ENCODE results near the gene GLOD5.
A peak's percentile ranks its signal among the peaks of the same experiment; 100 is the strongest.
"Not testable (repeated sequence)": the region's sequence is repeated elsewhere in the genome, so short reads cannot be mapped to it uniquely, and the experiment has no call there.

GLOD5 gene

DNA sequence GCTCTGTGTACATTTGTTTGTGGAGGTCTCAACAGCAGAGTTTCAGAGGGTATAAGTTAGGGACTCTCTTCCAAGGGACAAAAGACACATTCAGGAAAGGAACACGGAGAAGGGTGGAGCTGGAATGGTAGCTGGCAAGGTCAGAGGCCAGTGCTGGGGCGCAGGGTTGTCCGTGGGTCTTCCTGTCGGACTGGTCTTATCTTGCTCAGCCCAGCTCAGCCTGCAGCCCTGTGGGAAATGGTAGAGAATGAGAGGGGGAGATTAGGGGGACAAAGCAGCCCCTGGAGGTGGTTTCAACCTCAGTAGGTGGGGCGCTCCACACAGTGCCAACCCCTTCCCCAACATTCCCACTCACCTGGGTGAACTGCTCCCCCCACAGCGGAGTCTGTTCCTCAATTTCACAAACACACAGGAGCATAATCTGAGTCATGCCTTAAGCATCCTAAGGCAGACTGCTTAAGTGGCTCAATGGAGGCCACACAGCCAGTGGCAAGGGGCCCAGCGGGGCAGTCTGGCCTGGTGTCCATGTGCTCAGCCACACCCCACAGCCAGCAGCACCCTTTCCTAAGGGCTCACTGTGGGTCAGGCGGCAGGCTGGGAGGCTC is 33.5 kb downstream of the GLOD5 start:
- DNase-seq, result no peak

DNA sequence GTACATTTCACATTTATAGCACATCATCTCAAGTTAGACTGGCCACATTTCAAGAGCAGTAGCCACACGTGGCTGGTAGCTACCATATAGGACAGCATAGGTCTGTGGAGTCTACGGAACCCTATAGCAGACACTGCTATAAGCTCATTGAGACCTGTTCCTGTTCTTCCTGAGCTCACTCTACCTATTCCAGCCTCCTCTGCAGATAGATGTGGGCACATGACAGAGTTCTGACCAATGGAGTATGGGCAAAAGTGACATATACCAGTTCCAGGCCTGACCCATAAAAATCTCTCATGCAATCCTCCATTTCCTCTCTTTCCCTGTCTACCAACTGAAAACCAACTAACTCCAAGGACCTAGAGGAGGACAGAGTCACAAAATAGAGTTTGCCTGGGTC is 36.8 kb downstream of the GLOD5 start:
- DNase-seq, result no peak

DNA sequence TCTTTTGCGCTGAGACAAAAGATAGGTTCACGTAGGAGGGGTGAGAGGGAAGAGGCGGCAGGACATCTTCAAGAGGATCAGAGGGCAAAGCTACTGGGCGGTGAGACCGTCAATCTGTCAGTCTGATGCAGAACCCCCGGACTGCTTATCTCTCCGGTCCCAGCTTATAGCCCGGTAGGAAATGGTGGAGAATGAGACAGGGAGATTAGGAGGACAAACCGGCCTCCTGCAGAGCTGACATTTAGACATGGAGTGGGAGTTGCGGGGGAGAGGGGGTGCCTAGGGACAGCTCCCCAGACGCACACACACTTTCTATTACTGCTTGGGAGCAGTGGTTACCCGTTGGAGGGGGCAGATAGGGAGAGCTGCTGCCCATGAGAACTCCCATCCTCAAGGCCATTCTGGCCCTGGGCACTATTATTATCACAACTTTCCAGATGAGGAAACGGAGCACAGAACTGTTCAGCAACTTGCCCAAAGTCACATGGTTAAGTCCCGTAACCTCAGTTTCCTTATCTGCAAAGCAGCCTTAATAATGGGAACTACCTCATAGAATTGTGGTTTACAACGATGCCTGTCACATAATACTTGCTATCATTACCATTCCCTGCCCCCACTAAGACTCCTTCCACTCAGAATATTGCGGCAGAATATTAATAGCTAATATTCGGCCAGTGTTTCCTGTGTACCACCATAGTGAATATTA is 39.2 kb downstream of the GLOD5 start:
- peak; percentile 17 for DNase-seq

DNA sequence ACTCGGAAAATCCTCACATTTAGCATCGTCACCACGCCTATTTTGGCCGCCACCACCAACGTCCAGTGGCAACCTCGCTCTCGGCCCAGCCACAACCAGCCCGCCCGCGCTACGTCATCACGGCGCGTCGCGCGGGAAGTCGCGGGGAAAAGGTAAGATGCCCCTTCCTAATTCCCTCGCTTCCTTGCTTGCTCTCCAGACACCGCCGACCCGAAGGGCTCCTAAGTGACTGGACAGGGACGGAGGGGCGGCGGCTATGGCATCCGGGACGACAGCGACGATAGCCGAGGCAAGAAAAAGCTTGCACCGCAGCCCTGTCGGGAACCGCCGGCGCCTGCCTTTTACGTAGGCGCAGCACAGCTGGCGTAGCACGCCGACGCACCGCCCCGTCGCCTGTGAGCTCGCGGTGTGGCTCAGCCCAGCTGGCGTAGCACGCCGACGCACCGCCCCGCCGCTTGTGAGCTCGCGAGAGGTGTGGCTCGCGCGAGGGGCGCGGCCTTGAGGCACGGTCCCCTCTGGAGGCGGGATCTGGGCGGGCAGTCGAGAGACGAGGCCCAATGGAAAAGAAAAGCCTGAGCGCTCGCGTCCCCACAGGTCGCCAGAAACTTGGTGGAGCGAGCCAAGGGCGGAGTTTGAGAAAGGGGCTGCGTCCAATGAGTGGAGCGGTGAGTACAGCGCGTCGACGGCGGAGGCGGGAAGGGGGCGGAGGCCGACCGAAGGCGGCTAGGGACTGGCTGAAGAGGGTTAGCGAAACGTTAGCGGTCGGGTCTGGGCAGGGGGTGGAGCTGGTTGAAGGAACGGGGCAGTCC is 39.9 kb downstream of the GLOD5 start, which contains the start of gene HDAC6:
Gene HDAC6 (plus strand): TSS at position 788 of the 809 bp plus-strand sequence. CDS start 626 bp downstream, outside the sequence.
- peak; percentile 98 for DNase-seq

DNA sequence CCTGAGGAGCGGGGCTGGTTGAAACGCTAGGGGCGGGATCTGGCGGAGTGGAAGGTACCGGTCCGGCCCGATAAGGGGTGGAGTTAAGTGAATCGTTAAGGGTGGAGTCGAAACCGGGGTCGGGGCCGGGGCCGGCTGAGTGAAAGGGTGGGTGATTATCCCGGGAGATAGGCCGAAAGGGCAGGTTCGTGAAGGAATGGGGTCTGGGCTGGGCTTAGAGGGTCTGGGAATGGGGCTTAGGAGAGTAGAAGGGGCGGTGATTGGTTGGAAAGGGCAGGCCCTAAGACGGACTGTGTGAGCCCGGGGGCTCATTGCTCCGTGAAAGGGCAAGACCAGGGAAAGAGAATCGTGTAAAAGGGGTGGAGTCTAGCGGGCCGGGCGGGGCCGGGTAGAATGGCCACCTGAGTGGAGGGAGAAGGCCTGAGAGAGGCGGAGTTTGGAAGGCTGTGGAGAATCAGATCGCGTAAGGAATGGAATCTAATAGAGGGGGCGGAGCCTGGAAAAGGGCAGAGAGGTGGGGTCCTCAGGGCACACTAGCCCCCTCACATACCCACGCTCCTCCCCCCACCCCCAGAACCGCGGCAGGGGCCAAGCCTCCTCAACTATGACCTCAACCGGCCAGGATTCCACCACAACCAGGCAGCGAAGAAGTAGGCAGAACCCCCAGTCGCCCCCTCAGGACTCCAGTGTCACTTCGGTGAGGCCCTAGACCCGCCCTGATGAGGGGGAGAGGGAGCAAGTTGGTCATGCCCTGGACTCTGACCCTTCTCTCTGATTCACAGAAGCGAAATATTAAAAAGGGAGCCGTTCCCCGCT is 40.8 kb downstream of the GLOD5 start:
- DNase-seq, result peak; percentile 67

DNA sequence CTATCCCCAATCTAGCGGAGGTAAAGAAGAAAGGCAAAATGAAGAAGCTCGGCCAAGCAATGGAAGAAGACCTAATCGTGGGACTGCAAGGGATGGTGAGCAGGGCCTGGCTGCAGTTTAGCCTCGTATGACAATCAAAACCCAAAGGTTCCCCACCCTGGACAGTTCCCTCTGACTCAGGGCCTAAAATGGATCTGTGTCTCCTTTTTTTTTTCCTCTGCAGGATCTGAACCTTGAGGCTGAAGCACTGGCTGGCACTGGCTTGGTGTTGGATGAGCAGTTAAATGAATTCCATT is 41.3 kb downstream of the GLOD5 start:
- DNase-seq, result no peak

DNA sequence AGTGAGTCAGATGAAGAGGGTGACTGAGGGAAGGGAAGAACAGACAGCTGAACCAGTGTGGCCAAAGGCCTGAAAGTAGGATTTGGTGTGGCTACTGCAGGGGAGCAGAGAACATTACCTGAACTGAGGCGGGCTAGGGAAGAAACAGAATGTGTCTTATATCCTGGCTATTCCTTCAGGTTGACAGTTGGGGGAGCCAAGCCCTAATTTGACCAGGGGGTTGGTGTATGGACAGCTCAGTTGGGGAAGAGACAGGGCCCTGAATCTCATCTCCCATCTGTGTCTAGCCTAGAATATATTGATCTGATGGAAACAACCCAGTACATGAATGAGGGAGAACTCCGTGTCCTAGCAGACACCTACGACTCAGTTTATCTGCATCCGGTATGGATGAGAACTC is 44.5 kb downstream of the GLOD5 start:
- DNase-seq, result no peak

DNA sequence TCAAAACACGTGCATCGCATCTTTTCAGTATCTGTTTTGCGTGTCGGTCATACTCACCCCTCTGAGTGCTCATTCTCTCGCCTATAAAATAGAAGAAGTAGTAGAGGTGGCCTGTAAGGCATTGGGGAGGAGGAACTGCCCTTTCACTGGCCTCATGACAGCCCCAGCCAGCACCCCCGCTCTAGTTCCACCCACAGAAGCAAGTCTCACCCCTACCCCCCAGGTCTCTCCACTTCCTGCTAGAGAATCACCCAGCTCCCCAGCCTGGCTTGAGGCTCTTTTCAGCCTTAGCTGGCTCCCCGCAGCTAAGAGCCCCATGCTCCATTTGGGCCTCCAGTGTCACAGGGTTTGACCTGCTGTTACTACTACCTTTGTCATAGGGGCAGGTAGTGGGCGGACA is 52.1 kb downstream of the GLOD5 start:
- no peak for DNase-seq

DNA sequence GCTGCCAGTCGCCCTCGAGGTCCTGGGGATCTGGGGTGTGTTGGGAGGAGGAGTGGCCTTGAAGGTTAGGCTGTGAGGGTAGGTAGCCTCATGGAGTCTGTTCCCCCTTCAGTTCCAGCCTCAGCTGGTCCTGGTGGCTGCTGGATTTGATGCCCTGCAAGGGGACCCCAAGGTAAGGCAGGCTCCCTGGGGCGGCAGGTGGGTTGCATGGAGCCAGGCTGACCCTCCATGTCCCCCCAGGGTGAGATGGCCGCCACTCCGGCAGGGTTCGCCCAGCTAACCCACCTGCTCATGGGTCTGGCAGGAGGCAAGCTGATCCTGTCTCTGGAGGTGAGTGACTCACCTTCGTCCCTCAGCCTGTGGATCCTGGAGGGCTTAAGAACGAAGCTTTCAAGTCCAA is 53.2 kb downstream of the GLOD5 start:
- no peak for DNase-seq

DNA sequence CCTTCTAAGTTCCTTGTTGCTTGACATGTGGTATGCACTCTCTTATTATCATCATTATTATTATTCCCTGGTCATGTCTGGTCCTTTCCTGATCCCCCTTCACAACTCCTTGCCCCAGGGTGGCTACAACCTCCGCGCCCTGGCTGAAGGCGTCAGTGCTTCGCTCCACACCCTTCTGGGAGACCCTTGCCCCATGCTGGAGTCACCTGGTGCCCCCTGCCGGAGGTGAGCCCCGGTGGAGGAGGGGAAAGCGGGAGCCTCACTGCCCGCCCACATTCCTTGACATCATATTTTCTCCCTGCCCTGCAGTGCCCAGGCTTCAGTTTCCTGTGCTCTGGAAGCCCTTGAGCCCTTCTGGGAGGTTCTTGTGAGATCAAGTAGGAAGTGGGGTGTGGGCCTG is 53.7 kb downstream of the GLOD5 start:
- no peak for DNase-seq

DNA sequence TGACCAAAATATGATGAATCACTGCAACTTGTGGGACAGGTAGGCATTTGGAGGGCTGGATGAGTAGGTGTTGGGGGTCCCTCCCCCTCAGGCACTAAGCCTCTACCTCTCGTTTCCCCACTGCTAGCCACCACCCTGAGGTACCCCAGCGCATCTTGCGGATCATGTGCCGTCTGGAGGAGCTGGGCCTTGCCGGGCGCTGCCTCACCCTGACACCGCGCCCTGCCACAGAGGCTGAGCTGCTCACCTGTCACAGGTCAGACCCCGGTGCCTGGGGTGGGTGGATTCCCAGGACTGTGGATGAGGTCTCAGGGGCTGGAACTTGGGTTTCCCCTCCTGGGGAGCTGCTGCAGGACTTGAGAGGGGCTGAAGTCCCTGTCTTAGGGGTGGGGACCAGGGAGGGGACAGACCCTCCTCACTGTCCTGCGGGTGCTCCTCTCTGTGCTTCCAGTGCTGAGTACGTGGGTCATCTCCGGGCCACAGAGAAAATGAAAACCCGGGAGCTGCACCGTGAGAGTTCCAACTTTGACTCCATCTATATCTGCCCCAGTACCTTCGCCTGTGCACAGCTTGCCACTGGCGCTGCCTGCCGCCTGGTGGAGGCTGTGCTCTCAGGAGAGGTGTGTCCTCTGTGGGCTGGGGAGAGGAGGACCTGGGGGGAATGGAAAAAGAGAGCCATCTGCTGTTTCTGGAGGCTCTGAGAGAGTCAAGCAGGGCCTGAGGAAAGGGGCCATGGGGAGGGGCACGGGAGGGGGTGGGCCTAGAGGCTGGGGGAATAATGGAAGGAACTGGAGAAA is 54.7 kb downstream of the GLOD5 start:
- DNase-seq, result no peak

DNA sequence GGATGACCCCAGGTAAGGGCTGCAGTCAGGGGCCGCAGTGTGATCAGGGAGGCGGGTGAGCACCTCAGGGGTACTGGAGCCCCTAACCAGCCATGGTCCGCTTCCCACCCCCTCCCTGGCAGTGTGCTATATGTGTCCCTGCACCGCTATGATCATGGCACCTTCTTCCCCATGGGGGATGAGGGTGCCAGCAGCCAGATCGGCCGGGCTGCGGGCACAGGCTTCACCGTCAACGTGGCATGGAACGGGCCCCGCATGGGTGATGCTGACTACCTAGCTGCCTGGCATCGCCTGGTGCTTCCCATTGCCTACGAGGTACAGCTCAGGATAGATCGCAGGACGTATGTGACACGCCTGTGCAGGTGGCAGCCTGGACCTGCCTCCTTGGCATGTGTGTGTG is 56.6 kb downstream of the GLOD5 start:
- no peak for DNase-seq

DNA sequence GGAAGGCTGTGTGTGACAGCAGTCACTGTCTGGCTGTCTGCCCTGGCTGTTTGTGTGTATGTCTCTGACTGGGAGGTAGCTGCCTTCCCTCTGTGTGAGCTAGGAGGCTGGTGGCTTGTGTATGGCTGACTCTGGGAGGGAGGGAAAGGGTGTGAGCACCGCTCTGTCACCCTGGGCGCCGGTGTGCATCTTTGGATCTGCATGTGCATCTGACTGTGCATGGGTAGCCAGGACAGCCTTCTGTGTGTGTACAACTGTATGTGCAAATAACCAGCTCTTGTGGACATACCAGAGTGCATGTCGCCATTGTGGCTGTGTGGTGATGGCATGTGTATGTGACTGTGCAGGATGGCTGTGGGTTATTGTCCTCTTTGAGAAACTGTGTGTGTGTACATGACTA is 57.3 kb downstream of the GLOD5 start:
- no peak for DNase-seq

DNA sequence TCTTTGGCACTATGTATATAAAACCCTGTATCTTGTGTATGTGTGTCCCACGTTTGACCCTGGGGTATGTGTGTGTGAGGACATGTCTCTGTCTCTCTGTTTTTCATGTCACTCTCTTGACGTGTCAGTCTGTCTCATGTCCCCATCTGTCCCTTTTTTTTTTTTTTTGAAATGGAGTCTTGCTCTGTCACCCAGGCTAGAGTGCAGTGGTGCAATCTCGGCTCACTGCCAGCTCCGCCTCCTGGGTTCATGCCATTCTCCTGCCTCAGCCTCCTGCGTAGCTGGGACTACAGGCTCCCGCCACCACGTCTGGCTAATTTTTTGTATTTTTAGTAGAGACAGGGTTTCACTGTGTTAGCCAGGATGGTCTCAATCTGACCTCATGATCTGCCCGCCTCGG is 57.8 kb downstream of the GLOD5 start:
- DNase-seq, result not testable (repeated sequence)

DNA sequence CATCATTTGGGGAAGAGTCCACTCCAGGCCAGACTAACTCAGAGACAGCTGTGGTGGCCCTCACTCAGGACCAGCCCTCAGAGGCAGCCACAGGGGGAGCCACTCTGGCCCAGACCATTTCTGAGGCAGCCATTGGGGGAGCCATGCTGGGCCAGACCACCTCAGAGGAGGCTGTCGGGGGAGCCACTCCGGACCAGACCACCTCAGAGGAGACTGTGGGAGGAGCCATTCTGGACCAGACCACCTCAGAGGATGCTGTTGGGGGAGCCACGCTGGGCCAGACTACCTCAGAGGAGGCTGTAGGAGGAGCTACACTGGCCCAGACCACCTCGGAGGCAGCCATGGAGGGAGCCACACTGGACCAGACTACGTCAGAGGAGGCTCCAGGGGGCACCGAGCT is 61.5 kb downstream of the GLOD5 start:
- DNase-seq, result no peak

Data from GDM1 (cell line).